GM21367 (cell line): ENCODE data around the gene ACAA1.

Experiments used
- ATAC-seq: cut with Tn5 transposase; IDR thresholded peaks from one replicate; pipeline ENCODE4 v1.9.1; 2021; ENCODE audit not compliant: unreplicated experiment

ACAA1 gene

GRCh38 chr3:38154033-38154494 lies 17.1 kb upstream of the ACAA1 start:
- no peak for ATAC-seq

- no peak for ATAC-seq
These were observed 16.3 kb upstream of the ACAA1 start for GRCh38 chr3:38153221-38153620.

GRCh38 chr3:38152609-38153008 lies 15.7 kb upstream of the ACAA1 start:
- no peak for ATAC-seq

GRCh38 chr3:38151667-38152265 lies 14.8 kb upstream of the ACAA1 start:
- ATAC-seq: no peak

GRCh38 chr3:38150780-38151528 lies 14.0 kb upstream of the ACAA1 start:
- no peak for ATAC-seq

GRCh38 chr3:38149708-38150107 lies 12.8 kb upstream of the ACAA1 start:
- ATAC-seq: no peak

- no peak for ATAC-seq
These were observed 11.5 kb upstream of the ACAA1 start for GRCh38 chr3:38148311-38148882.

- ATAC-seq: no peak
These were observed 10.5 kb upstream of the ACAA1 start for GRCh38 chr3:38147421-38147820.

GRCh38 chr3:38146504-38146903 lies 9.6 kb upstream of the ACAA1 start:
- no peak for ATAC-seq

GRCh38 chr3:38143511-38143910 lies 6.6 kb upstream of the ACAA1 start:
- ATAC-seq: no peak

GRCh38 chr3:38142959-38143358 lies 6.0 kb upstream of the ACAA1 start:
- ATAC-seq: no peak

GRCh38 chr3:38141952-38142273 lies 5.0 kb upstream of the ACAA1 start:
- ATAC-seq: no peak

- ATAC-seq: no peak
These were observed 4.4 kb upstream of the ACAA1 start for GRCh38 chr3:38141173-38141951.

- ATAC-seq: no peak
These were observed 3.6 kb upstream of the ACAA1 start for GRCh38 chr3:38140326-38141172.

GRCh38 chr3:38139652-38140051 lies 2.7 kb upstream of the ACAA1 start:
- ATAC-seq: no peak

GRCh38 chr3:38139191-38139590 lies 2.3 kb upstream of the ACAA1 start:
- no peak for ATAC-seq

GRCh38 chr3:38138349-38139190 lies 1.6 kb upstream of the ACAA1 start, which contains the start of gene MYD88:
Gene MYD88, plus strand, starts transcription at chr3:38138661. Its CDS starts 40 bp downstream, at chr3:38138701.
- ATAC-seq: peak; percentile 27

- ATAC-seq: no peak
These were observed 855 bp upstream of the ACAA1 start for GRCh38 chr3:38137615-38138348.

- ATAC-seq: no peak
These were observed 542 bp downstream of the ACAA1 start for GRCh38 chr3:38136393-38136776.
